Measurements from ENCODE around the gene ATXN1.
"Not testable (repeated sequence)": the region's sequence is repeated elsewhere in the genome, so short reads cannot be mapped to it uniquely, and the experiment has no call there.

The ATXN1 gene

GRCh38 chr6:16272201-16272600, 489.1 kb downstream of the ATXN1 start:
- no peak for DNase-seq (ENCODE audit: extremely low read depth in 1 of 2, low read depth in 1 of 2)

DNA sequence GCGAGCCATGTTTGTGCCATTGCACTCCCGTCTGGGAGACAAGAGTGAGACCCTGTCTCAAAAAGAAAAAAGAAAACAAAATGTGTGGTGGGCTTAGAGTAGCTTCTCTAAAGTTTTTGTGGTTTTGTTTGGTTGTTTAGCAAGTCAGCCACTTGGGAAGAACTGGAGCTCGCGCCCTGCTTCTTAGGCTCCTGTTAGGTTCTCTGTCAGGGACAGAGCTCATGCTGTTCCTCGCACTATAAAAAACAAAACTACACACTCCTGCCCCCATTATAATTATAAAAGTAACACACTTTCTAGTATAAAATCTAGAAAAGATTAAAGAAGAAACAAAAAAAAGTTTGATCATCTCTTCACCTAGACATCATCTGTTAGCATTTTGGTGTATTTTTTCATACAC, 489.8 kb downstream of the ATXN1 start:
- DNase-seq (ENCODE audit: extremely low read depth in 1 of 2, low read depth in 1 of 2), result no peak

- no peak for DNase-seq (ENCODE audit: extremely low read depth in 1 of 2, low read depth in 1 of 2)
Measured at GRCh38 chr6:16270178-16270794, 491.0 kb downstream of the ATXN1 start.

GRCh38 chr6:16269442-16270070, 491.7 kb downstream of the ATXN1 start:
- not testable (repeated sequence) for DNase-seq (ENCODE audit: extremely low read depth in 1 of 2, low read depth in 1 of 2)

DNA sequence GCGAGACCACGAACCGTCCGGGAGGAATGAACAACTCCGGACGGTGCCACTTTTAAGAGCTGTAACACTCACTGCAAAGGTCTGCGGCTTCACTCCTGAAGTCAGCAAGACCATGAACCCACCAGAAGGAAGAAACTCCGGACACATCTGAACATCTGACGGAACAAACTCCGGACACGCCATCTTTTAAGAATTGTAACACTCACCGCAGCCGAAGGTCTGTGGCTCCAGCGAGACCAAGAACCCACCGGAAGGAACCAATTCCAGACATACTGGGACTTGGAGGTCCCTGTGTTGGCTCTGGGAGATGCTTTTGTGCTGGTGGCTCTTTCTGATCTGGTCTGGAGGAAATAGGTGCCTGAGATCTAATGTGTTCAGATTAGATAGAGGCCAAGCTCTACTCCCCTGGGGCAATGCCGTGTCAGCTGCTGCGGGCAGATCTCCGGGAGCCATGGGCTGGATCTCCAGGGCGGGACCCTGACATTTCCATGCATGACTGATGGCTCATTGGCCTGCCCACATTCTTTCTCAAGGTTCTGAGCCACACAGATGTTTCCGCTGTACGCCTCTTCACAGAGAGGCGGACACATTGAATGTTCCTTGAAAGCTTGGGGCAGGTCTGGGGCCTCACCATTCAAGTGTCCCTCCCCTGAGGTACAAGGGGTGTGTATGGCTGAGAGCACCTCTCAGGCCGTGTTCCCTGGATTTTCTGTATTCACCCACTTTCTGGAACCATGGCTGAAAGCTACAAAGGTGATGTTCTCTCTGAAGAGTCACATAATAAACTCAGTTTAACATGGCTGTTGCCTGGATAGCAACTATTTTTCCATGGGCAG, 493.6 kb downstream of the ATXN1 start:
- no peak for DNase-seq (ENCODE audit: extremely low read depth in 1 of 2, low read depth in 1 of 2)

DNA sequence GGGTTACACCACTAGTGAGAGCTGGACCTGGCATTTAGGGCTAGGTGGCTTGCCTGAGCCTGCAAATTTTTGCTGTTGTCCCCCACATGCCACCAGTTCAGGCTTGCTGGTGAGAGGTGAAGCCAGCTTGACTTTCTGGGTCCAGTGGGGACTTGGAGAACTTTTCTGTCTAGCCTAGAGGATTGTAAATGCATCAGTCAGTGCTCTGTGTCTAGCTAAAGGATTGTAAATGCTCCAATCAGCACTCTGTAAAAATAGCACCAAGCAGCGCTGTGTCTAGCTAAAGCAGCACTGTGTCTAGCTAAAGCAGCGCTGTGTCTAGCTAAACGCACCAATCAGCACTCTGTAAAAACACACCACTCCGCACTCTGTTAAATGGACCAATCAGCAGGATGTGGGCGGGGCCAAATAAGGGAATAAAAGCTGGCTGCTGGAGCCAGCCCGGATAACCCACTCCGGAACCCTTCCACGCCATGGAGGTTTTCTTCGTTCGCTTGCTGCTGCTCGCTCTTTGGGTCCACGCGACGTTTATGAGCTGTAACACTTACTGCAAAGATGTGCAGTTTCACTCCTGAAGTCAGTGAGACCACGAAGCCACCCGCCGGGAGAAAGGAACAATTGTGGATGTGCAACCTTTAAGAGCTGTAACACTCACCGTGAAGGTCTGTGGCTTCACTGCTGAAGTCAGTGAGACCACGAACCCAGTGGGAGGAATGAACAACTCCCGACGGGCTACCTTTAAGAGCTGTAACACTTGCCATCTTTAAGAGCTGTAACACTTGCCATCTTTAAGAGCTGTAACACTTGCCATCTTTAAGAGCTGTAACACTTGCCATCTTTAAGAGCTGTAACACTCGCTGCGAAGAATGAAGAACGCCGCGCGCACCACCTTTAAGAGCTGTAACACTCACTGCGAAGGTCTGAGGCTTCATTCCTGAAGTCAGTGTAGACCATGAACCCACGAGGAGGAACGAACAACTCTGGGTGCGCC, 495.6 kb downstream of the ATXN1 start:
- no peak for DNase-seq (ENCODE audit: extremely low read depth in 1 of 2, low read depth in 1 of 2)

DNA sequence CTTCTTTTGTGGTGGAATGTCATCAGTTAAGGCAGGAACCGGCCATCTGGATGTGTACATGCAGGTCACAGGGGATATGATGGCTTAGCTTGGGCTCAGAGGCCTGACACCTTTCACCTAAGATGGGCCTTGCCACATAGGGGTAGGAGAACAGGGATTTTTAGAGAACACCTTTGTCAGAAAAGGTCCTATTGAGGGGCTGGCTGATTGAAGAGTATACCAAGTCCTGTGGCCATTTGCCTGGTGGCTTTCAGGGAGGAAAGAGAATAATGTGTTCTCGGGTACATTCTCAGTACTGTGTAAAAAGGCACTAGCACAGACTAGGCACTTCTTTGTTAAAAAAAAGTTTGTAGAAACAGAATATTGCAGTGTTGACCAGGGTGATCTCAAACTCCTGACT, 496.5 kb downstream of the ATXN1 start:
- no peak for DNase-seq (ENCODE audit: extremely low read depth in 1 of 2, low read depth in 1 of 2)

GRCh38 chr6:16263464-16264099, 497.7 kb downstream of the ATXN1 start:
- DNase-seq (ENCODE audit: extremely low read depth in 1 of 2, low read depth in 1 of 2), result not testable (repeated sequence)

DNA sequence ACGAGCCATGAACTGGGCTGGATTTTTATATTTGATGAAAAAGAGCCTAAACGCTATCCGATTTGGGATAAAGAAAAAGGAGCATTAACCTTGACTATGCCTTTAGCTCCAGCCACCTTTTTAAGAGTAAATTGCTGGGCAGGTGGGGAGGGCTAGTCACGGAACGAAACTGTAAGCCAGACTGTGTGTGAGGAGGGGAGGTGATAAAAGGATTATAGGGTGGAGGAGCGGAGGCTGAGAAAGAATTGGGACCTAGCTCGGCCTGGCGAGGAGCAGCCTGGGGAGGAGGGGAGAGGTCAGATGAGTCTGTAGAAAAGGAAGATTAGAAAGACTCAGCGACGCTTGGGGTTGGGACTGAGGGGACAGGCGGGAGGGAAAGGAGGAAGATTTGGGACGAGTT, 498.5 kb downstream of the ATXN1 start:
- not testable (repeated sequence) for DNase-seq (ENCODE audit: extremely low read depth in 1 of 2, low read depth in 1 of 2)

DNA sequence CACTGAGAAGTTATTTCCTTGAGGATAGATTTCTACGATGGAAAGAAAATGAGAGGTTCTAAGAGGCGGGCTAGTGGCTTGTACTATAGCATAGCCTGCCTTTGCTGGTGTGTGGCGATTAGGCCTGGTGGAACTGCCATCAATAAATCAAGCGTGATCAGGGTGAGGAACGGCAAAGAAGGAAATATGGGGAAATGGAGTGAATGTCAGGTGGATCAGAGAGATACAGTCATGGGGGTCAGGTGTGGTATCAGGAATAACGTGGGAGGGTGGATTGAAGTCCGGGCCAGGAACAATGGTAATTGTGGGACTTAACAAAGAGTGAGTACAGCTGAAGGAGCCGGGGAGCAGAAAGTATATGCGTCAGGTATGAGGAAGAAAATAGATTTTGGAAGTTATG, 500.7 kb downstream of the ATXN1 start:
- DNase-seq (ENCODE audit: extremely low read depth in 1 of 2, low read depth in 1 of 2), result not testable (repeated sequence)

GRCh38 chr6:16259604-16260003, 501.7 kb downstream of the ATXN1 start:
- DNase-seq (ENCODE audit: extremely low read depth in 1 of 2, low read depth in 1 of 2), result not testable (repeated sequence)

GRCh38 chr6:16258709-16259075, 502.6 kb downstream of the ATXN1 start:
- DNase-seq (ENCODE audit: extremely low read depth in 1 of 2, low read depth in 1 of 2), result no peak

- no peak for DNase-seq (ENCODE audit: extremely low read depth in 1 of 2, low read depth in 1 of 2)
Measured at GRCh38 chr6:16257999-16258708, 503.1 kb downstream of the ATXN1 start.

DNA sequence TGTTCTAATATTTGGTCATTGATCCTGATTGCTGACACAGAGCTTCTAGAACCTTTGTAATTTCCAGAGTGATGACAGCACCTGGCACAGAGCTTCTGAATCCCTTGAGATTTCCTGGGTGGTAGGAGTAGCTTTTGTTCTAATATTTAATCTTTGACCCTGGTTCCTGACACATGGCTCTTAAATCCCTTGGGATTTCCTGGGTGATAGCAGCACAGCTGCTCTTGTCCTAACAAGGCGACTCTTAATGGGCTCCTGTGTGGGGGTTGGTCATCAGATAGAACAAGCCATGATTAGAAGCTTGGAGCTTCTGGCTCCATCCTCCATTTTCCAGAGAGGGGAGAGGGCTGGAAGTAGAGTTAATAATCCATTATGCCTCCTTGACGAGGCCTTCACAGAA, 504.5 kb downstream of the ATXN1 start:
- no peak for DNase-seq (ENCODE audit: extremely low read depth in 1 of 2, low read depth in 1 of 2)

DNA sequence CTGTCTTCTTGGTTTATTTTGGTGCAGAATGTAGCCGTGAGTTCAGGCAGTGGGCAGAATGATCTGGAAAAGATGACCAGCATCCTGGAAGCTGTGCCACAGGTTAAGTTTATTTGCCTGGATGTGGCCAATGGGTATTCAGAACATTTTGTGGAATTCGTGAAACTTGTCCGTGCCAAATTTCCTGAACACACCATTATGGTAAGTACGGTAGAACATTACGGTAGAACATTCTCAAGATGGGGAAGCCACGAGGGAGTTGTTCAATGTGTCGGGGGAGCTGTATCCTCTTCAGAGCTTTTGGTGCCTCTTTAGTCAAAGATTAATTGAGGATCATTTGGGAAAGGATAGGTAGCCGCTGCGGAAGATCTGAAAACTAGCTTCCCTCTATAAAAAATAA, 506.7 kb downstream of the ATXN1 start:
- no peak for DNase-seq (ENCODE audit: extremely low read depth in 1 of 2, low read depth in 1 of 2)

- no peak for DNase-seq (ENCODE audit: extremely low read depth in 1 of 2, low read depth in 1 of 2)
Measured at GRCh38 chr6:16253399-16254144, 507.7 kb downstream of the ATXN1 start.

- DNase-seq (ENCODE audit: extremely low read depth in 1 of 2, low read depth in 1 of 2), result no peak
Measured at GRCh38 chr6:16252686-16253299, 508.5 kb downstream of the ATXN1 start.

DNA sequence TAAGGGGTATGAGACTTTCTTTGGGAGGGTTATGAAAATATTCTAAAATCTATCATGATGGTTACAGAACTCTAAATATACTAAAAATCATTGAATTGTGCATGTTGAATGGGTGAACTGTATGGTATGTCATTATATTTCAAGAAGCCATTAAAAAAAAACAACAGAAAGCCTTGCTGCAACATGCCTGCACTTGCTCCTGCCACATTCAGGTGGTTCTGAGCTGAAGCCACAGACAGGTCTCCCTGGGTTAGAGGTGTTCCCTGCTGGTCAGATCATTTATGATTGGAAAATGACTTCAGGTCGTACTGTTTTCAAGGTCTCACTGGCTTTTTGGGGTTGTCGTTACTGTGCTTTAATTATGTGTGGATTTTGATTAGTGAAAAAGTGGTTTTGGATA, 509.6 kb downstream of the ATXN1 start:
- DNase-seq (ENCODE audit: extremely low read depth in 1 of 2, low read depth in 1 of 2), result no peak

DNA sequence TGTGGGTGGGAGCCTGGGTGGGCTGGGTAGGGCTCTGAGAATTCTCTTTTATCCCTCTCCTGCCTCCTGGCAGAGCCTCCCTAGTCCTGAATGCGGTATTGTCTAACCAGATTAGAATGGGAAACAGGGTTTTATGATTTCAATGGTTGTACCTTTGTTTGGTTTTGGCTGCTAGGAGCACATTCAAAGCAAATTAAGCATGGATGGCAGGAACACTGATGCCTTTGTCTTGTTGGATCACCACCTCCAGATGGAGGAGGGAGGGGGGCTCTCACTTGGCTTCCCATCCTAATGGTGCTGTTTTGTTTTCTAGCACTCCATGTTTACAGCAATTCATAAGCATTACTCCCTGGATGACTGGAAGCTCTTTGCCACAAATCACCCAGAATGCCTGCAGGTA, 511.3 kb downstream of the ATXN1 start:
- DNase-seq (ENCODE audit: extremely low read depth in 1 of 2, low read depth in 1 of 2), result no peak

All from activated CD8-positive, alpha-beta memory T cell treated with anti-CD3 and anti-CD28 coated beads for 1 hour (primary cell).